Stimulated activated CD8-positive, alpha-beta memory T cell treated with anti-CD3 and anti-CD28 coated beads, Interleukin-7, amount 100 ng/mL, for 24 hours (primary cell): ENCODE data around the gene GRIN2A.
"Not testable (repeated sequence)": the region's sequence is repeated elsewhere in the genome, so short reads cannot be mapped to it uniquely, and the experiment has no call there.

ENCODE experiments used
- DNase-seq: peaks from one replicate; pipeline ENCODE4 v3.0.0-alpha.2; 2020; ENCODE audit warnings: low read depth

Gene GRIN2A

GRCh38 chr16:9913604-9914326, 268.5 kb downstream of the GRIN2A start:
- DNase-seq: no peak

GRCh38 chr16:9911989-9912388, 270.2 kb downstream of the GRIN2A start:
- no peak for DNase-seq

DNA sequence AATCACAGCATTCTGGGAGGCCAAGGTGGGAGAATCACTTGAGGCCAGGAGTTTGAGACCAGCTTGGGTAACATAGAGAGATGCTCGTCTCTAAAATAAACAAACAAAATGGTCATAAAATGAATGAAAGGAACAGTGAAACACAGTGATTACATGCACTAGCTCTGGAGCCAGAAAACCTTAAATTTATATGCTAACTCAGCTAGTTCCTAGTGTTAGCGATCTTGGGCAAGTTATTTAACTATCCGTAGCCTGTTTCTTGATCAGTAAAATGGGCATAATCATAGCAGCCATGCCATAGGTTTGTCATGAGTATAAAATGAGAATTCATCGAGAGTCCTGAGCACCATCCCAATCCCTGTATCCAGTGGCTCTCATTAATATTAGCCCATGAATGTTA, 271.0 kb downstream of the GRIN2A start:
- no peak for DNase-seq

- no peak for DNase-seq
Observed at GRCh38 chr16:9909072-9909825, 273.0 kb downstream of the GRIN2A start.

GRCh38 chr16:9908613-9909012, 273.6 kb downstream of the GRIN2A start:
- DNase-seq: no peak

DNA sequence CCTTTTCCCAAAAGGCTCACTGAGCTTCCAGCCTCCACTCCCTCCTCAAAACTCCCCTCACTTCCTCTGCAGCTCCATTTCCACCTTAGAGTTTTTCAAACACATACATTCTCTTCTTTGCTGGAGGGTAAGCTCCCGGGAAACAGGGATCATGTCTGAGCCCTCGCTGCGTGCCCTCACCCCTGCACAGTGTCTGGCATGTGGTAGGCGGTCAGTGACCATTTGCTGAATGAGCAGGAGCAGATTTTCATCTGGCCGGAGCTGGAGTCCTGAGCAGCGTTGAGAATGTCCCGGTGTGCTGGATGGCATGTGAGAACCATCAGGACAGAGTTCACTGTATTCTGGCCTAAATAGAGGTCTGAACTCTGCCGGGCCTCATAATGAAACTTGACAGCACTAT, 274.5 kb downstream of the GRIN2A start:
- no peak for DNase-seq

- no peak for DNase-seq
Observed at GRCh38 chr16:9906218-9906617, 276.0 kb downstream of the GRIN2A start.

- no peak for DNase-seq
Observed at GRCh38 chr16:9904526-9904925, 277.7 kb downstream of the GRIN2A start.

DNA sequence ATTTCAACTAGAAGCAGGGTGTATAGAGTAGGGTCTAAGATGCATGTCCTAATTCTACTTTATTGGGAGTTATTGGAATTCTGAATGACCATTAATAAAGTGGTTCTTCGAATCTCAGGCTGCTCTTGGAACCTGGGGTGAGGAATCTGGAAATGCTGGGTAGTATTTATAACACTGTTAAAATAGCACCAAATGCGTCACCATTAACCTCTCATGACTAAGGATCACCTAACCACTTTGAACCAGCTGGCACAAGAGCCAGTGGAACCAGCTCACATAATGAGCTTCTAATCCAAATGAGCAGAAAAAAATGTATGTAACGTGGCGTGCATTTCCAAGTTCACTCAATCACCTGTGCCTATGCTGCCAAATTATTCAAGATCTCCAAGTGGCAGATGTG, 281.7 kb downstream of the GRIN2A start:
- no peak for DNase-seq

DNA sequence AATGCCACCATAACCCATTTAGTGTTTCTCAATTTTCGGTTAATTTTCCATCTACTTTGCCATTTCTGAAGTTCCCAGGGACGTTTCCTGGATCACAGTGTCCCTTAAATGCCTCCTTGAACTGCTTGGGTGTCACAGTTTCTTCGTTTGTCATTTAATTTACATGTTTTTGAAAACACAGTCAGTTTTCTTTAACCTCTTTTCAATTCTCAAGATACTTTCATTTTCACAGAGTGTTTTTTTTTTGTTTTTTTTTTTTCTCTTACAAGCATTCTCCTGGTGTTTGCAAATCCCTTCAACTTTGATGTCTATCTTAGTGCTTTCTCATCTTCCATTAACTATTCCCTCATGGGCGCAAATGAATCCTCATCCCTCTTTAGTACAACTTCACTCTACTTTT, 283.7 kb downstream of the GRIN2A start:
- no peak for DNase-seq

- DNase-seq: no peak
Observed at GRCh38 chr16:9898124-9898523, 284.1 kb downstream of the GRIN2A start.

DNA sequence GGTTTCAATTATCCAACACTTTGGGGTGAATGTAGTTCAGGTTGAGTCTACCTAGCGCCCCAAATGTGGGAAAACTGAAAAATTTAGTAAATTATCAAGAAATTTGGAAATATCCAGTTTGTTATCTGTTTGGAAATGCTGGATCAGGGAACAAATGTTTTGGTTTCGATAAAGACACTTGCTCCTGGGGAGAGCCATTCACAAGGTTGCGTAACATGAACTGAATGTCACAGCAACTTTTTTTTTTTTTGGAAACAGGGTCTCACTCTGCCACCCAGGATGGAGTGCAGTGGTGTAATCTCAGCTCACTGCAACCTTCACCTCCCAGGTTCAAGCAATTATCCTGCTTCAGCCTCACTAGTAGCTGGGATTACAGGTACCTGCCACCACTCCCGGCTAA, 286.4 kb downstream of the GRIN2A start:
- DNase-seq: no peak

- DNase-seq: no peak
Observed at GRCh38 chr16:9885876-9886275, 296.4 kb downstream of the GRIN2A start.

DNA sequence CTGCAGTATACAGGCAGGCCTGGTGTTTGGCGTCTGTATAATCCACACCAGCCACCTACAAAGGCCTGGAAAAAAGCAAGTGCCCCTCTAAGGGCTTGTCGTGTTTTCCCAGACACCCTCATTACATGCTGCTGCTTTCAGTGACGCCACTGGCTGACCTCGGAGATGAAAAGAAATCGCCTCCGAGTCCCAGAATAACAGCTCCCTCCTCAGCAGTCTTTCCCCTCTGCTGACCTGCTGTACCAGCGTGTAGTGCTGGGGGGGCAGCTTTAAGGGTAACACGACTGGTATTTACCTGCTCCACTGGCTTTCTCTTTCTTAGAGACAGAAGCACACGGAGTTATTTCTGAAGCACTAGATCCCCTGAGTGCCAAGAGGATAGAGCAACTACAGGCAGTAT, 296.8 kb downstream of the GRIN2A start:
- DNase-seq: no peak

DNA sequence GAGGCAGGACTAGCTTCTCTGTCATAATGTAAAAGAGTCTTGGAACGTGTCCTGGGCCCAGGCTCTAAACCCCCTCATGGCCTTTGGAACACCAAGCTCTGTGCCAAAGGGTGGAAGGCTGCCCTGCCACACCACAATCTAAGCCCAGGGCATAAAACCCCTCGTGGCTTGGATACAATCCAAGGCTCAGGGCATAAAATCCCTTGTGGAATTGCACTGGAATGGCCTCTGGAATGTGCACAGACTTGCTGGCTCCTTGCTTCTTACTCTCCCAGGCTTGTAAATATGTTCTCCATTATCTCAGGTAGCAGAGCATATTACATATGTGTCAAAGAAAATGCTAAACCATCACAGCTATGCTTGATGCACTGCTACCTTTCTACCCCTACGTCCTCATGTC, 306.2 kb downstream of the GRIN2A start:
- DNase-seq: not testable (repeated sequence)

DNA sequence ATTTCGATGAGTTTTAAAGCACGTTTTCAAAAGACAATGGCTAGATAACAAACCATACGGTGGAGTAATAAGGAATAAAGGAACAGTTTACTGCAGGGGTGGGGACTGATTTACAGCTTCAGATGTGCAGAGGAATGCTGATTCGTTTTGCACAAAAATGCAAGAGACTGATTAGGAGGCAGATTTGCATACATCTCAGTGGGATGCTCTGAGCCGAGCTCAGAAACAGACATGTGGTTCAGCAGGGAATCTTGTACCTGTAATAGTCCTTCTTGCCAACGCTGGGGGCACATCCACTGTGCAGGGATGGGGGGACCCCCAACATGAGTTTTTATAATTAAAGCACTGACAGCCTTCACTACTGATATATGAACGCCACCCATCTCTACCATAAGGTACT, 308.0 kb downstream of the GRIN2A start:
- DNase-seq: no peak

GRCh38 chr16:9870962-9871361, 311.3 kb downstream of the GRIN2A start:
- DNase-seq: no peak

GRCh38 chr16:9869776-9870175, 312.5 kb downstream of the GRIN2A start:
- no peak for DNase-seq

- DNase-seq: no peak
Observed at GRCh38 chr16:9868606-9869149, 313.6 kb downstream of the GRIN2A start.

DNA sequence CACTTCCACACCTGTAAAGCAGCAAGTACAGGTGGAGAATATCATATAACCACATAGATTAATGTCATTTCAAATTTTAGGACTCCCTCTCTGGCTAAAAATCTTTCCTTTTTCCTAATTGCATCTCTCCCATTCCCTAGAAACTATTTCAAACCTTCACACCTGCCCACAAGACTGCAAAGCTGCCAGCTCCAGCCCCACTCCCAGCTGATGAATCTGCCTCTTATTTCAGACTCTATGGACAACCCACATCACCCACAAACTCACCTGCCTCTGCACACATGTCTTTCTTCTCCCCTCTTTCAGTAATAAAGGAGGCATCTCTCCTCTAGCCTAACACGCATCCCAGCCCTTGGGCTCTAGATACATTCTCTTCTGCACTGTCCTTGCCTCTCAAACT, 315.1 kb downstream of the GRIN2A start:
- no peak for DNase-seq

- no peak for DNase-seq
Observed at GRCh38 chr16:9864461-9864860, 317.8 kb downstream of the GRIN2A start.

GRCh38 chr16:9862327-9862726, 319.9 kb downstream of the GRIN2A start:
- no peak for DNase-seq

- DNase-seq: no peak
Observed at GRCh38 chr16:9860876-9861275, 321.4 kb downstream of the GRIN2A start.
